Dedifferentiated amniotic fluid mesenchymal stem cell (primary cell): Measurements from ENCODE around the gene MITD1.
"Not testable (repeated sequence)": the region's sequence is repeated elsewhere in the genome, so short reads cannot be mapped to it uniquely, and the experiment has no call there.

Experiments
- DNase-seq: peaks from one replicate; pipeline ENCODE4 v3.0.0-alpha.2; 2016; ENCODE audit errors: extremely low spot score

The MITD1 gene

DNA sequence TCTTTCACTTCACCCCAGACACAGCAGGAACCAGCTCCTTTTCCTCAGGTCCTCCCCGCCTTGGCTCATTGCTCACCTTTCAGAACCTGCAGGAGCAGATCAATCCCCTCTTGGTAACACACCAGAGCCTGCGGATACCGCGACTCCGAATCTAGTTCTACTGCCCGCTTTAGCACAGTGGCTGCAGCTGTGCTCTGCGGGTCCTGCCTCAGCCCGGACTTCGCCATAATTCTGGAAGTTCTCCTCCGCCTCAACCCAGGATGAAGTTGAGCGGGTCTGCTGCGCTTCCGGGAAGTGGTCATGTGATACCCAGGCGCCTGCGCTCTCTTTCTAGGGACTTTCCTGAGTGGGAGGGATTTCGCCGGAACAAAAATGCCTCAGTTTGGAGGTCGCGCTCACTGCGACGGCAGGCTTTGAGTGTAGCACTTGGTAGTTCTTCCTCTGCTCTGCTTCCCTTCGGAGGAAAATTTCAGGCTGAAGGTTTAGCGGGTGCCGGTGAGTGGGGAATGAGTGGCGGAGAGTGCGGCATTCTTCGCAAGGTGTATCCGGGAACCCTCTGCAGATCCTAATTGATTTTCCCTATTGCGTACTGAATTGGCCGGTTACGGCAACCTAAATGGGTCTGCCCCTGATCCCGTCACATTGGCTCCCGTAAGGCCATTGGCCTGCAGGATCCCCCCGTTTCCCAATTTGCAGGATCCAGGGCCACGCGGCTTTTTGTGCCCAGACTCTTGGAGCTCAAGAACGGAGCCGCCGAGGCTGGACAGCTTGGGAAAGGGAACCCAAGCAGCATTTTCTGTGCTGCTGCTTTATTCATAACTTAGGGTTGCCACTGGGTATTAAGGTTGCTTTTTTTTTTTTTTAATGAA, at the start of gene MITD1, which contains the start of gene MRPL30:
Gene MITD1, minus strand, starts transcription at position 304 of the 869 bp plus-strand sequence. Its CDS starts 77 bp downstream, at position 227.
Gene MRPL30, plus strand, starts transcription at position 430 of the 869 bp plus-strand sequence. CDS start 5,020 bp downstream, outside the sequence.
- peak; percentile 97 for DNase-seq

DNA sequence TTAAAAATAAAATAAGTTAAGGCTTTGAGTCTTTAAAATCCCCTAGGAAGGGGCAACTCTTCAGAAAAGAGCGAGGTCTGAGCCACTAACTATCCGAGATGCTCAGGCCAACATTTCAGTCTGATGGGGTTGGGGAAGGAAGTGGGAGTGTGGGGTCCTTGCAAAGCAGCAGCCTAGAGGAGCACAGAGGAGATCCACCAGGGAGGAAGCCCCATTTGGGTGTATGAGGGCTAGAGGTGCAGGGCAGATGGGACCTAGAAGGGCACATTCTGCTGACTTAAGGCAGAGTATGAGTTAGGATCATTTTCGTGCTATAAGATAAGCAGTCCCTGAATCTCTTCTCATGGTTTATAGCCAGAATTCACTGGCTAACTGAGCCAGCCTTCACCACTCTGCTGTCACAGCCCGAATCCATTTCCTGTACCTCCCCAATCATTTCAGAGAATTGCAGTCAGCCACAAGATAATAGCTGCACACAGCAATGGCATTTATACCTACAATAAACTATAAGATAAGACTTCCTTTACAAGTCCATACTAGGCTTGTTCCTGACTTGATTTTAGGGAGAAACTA, 37.2 kb upstream of the MITD1 start:
- no peak for DNase-seq

DNA sequence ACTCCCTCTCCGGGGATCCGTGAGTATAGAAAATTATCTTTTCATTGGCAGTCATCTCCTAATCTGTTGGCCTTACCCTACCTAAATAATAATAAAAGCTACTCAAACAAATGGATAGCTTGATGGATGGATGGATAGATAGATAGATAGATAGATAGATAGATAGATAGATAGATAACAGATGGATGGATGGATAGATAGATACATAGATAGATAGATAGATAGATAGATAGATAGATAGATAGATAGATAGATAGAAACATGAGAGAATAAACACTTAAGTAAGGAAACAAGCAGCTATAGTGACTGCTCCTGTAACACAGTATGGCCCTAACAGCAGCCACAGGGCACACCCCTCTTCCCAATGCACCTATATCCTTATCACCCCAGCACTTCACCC, 35.2 kb upstream of the MITD1 start:
- no peak for DNase-seq

DNA sequence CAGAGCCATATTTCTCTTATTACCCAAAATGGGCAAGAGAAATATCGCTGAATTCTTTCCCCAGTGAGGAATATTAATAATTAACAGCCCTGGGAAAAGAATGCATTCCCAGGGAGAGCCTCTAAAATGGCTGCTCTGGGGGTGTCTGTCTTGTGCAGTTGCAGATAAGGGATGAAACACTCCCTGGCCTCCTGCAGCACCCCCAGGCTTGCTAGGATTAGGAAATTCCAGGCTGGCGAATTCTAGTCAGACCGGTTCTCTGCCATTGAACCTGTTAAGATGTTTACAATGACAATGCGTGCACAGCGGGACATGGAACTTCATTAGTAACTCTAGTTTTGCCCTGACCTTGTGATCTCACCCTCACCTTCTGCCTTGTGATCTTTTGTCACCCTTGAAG, 24.6 kb upstream of the MITD1 start:
- no peak for DNase-seq

DNA sequence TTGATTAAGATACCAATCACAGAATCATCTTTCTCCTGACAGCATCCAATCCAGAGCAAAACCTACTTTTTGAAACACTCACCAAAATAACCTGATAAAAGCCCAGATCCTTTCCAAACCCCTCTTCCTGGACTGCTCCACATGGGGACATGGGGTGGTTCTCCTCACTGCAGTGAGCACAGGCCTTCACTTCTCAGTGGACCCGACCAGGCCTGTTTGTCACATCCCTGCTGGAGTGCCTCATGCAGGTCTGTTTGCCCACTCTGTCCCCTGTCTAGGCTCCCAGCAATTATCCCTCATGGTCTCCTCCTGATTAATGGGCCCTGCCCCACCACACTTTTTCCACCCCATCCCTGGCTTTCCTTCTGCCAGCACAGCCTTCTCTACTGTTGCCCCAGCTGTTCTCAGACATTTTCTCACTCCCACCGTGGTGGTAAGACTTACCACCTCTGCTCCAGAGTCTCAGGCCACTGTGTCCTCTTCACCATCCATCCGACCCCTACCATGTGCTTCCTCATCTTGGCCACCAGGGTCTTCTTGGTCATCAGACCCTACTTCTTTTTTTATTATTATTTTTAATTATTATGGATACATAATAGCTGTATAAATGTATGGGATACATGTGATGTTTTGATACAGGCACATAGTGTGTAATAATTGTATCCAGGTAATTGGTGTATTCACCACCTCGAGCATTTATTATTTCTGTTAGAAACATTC, 21.3 kb upstream of the MITD1 start:
- no peak for DNase-seq

DNA sequence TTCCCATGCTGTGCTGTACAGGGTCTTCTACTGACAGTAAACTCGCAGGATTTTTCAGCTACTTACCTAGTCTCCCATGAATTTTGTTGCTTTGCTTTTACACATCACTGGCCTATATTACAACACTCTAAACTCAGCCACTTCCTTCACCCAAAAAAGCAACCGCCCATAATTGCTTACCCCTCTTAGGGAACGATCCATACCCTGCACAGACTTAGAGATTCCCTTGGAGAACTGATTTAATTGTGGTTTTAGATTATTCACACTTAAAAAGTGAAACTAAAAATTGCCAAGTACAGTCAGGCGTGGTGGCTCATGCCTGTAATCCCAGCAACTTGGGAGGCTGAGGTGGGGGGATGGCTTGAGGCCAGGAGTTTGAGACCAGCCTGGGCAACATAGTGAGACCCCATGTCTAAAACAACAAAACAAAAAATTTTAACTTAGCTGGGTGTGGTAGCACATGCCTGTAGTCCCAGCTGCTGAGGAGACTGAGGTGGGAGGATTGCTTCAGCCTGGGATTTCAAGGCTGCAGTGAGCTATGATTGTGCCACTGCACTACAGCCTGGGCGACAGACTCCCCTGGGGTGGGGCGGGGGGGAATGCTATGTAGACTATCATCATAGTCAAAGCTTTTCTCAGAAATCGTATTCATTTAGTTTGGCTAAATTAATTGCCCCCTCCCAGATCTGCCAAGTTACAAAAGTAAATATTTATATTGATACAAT, 19.4 kb upstream of the MITD1 start:
- no peak for DNase-seq

DNA sequence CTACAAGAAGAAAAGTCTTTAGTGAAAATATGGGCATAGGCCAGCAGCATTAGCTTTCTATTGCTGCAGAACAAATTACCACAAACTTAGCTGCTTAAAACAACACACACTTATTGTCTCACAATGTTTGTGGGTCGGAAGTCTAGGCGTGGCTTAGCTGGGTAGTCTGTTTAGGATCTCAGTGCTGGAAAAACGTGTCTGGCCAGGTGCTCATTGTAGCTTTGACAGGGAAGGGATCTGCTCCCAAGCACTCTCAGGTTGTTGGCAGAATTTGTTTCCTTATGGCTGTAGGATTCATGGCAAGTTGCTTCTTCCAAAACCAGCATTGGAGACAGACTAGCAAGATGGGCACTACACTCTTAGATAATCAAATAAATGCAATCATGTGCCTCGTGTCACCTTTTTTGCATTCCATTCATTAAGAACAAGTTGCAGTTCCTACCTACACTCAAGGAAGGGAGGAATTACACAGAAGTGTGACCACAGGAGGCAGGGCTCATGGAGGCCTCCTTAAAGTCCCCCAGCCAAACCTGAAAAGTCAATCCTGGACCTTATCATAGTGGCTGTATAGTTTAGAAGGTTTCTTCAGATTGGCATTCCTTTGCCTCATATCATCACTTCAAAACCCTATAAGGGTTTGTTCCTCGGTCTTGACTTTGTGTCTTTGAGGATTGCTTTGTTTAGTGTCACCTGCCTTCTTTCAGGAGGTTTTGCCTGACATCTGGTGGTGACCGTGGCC, 17.4 kb upstream of the MITD1 start:
- no peak for DNase-seq

DNA sequence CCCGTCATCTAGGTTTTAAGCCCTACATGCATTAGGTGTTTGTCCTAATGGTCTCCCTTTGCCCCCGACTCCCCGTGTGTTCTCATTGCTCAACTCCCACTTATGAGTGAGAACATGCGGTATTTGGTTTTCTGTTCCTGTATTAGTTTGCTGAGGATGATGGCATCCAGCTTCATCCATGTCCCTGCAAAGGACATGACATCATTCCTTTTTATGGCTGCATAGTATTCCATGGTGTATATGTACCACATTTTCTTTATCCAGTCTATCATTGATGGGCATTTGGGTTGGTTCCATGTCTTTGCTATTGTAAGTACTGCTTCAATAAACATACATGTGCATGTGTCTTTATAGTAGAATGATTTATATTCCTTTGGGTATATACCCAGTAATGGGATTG, 11.5 kb upstream of the MITD1 start:
- not testable (repeated sequence) for DNase-seq

DNA sequence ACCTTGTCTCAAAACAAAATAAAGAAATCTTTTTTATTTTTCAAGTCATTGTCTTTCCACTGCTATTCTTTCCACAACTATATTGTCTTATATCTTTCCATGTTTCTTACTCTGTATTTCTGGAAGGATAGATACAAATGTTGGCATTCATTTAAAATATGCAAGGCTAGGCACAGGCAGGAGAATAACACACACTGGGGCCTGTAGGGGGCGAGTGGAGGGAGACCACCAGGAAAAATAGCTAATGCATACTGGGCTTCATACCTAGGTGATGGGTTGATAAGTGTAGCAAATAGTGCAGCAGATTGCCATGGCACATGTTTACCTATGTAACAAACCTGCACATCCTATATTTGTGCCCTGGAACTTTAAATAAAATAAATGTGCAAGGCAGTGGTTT, 9.7 kb upstream of the MITD1 start:
- no peak for DNase-seq

DNA sequence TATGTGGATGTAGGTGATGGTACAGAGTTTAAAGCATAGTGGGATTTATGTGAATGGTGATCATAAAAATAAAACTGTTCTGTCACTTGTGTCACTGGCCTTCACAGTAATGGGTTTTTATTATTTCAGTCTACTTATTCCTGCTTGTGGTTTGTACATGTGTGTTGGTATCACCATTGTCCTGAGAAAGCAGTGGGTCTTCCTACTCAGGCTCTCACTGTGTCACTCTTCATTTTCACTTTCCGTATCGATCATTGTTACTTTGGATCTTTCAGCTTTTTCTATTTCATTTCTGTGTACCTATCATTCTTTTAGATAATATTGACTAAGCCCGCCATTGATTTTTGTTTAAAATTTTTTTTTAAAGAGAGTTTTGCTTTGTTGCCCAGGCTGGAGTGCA, 7.5 kb upstream of the MITD1 start:
- no peak for DNase-seq

DNA sequence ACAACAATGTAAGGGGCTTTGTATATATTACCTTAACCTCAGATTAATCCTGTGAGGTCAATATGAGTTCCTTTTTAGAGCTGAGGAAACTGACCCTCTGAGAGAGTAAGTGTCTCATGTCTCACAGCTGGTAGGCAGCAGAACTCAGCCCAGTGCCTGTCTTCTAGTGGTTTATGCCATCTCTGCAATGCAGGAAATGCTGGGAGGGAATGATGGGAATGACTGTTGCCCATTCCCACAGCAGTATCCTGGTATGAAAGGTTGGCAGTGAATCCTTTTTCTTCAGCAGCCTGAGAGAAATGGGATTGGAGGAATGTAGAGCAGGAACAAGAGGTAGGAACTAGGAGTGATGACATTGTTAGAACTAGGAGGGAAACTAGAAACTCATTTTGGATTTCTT, 6.2 kb upstream of the MITD1 start:
- no peak for DNase-seq

DNA sequence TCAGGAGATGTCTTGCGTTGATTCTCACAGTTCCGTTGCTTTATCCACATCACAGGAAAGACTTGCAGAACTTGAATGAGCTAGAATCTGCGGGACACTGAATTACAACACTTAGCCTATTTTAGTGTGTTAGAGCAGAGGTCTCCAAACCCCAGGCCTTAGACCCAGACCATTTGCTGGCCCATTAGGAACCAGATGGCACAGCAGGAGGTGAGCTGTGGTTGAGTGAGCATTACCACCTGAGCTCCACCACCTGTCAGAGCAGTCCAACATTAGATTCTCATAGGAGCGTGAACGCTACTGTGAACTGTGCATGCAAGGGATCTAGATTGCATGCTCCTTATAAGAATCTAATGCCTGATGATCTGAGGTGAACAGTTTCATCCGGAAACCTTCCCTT, 4.0 kb upstream of the MITD1 start:
- DNase-seq, result no peak

DNA sequence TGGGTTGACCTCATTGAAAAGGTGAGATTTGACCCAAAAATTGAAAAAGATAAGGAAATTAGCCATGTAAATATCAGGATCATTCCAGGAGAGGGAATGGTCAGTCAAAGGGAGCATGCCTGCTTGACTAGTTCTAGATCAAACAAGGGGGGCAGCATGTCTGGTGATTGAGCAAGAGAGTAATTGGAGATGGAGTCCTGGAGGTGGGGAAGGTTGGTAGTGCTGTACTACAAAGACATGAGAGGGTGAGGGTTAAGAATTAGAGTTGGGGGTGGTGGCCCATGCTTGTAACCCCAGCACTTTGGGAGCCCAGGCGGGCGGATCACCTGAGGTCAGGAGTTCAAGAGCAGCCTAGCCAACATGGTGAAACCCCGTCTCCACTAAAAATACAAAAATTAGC, 2.2 kb upstream of the MITD1 start:
- DNase-seq, result no peak

DNA sequence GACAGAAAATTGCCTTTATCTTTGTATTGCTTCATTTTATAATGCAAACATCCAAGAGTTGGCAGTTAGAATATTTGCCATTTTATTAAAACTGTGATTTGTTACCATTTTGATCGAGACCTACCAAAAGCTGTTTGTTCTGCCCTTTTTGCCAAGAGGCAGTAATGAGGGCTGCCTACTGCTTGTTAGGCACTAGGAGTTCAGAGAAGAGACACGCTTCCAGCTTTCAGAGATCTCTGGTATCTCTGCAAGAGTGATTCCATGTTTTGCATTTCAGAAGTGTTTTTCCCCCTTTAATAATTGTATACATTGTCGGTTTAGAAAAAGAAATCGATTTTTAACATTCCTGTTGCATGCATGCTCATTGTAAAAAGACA, 754 bp upstream of the MITD1 start:
- DNase-seq, result no peak

DNA sequence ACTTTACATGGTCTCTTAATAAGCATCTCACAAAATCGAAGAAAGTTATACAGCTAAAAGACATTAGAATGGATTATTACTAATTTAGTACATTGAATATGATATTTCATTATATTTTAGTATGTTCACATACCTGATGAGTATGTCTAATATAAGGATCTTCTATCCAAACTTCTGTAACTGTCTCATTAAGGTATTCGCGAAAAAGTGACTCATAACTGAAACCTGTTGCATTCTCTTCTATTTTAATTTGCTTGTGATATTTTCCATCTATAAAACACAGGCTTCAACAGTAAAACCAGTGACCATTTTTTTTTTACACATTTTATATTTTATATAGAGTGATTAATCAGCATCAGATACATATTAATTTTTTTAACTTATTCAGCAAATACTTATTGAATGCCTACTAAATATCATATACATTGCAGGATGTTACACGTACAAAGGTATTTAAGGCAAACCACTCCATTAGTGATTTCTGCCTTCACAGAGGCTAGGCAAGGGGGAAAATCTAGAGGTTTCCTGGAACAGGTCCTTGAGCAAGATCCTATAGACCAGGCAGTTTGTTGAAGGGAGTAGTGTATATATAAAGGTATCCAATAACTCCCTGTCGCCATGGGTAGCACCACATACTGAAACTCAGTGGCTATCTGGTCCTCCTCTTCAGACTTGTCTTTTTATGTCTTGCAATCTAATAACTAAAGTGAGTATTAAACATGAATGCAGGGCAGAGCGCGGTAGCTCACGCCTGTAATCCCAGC, 9.3 kb downstream of the MITD1 start:
- no peak for DNase-seq

DNA sequence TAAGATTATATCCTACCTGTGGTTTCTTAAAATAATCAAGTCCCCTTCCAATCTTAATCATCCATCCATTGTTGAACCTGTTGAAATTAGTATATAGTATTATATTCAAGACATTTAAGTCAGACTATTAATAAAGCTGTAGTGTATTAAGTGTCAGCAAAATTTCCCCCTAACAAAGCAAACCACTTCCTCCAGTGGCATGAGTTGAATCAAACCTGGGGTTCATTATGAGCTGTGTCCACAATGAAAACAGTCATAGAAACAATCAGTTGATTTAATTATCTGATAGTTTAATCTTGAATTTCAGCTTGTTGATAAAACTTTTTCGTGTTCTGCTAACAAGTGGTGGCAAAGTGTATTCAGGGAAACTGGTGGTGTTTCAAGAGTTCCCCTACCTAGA, 11.3 kb downstream of the MITD1 start:
- no peak for DNase-seq

DNA sequence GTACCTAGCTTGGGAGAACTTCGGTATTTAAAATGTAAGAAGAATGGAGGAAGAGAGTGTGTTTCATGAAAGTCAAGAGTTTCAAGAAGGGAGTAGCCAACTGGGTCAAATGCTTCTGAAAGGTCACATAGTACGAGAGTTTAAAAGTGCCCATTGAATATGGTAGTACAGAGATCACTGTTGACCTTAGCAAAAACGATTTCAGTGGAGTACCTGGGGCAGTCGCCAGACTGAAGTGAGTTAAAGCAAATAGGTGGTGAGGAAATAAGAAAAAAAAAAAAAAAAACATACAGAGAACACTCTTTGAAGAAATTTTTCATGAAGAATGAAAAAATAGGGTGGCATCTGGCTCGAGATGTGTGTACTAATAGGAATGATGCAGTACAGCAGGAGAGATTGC, 14.6 kb downstream of the MITD1 start:
- DNase-seq, result no peak

DNA sequence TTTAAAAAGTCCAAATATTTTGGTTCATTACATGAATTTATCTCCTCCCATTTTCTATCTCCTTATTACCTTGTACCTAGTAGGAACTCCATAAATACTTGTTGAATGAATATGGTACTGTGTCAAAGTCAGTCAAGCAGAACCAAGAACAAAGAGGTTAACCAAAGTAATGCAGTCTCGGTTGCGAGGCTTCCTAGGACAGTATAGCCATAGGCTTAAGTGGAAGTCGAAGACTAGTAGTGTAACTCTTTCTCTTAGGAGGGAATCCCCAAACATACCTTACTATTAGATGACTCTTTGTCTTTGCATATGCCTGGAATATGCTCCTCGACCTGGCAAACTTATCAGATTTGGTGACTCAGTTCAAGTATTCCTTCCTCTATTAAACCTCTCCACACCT, 21.3 kb downstream of the MITD1 start:
- DNase-seq, result no peak

DNA sequence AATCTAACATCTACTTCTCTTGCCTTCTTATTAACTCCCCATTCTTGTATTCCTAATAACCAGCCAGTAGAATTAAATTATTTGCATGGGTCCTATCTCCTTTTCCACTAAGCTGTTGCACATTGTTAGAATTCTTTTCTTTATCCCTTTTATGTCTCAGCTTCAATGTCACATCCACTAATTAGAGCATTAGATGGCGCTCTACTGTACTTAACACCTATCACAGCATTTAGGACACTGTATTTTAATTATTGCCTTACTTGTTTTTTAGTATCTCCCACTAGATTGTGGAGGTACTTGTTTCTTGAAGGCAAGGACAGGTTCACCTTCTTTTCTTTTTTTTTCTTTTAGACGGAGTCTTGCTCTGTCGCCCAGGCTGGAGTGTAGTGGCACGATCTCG, 22.3 kb downstream of the MITD1 start:
- no peak for DNase-seq

DNA sequence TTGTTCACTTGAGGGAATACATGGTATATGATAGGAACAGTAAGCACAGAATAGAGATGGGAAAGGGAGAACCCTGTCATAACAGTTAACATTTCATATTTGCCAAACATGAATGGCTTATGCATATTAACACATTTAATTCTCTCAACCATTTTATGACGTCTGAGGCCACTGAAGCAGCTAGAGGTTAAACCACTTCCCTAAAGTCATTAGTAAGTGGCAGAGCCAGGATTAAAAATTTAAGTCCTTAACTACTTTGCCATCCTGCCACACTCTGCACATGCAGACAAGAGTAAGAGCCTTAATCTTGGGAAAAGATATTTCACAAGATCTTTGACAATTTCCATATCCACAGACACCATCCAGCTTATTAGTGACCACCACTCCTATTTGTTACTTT, 24.0 kb downstream of the MITD1 start:
- DNase-seq, result no peak
